Measurements from ENCODE around the gene EIPR1. TPM values are rescaled to one million over a fixed set of nuclear protein-coding genes. Genes with fewer than 3 reads are reported as not detected.

Gene EIPR1
- total RNA-seq, 1 experiment from 2014 or later: 27.8 TPM

- Histone ChIP-seq H2BK120ac (ENCODE audit: low read depth, low read length, poor library complexity, severe bottlenecking) (no peak overlapping the region), H3K4me1 (ENCODE audit: insufficient read depth, low read length) (peaks cover 2% of the 10 kb centered on the region; the same call in 1 of the 2 replicates), H2BK15ac (ENCODE audit: low read depth, low read length) (no peak overlapping the region), H4K5ac (ENCODE audit: insufficient read length, low read depth, low read length) (no peak overlapping the region), H3K4ac (ENCODE audit: low read depth, low read length) (no peak overlapping the region), H2AK5ac (ENCODE audit: insufficient read length, low read length) (no peak overlapping the region), H3T11ph (ENCODE audit: low read length) (no peak overlapping the region), H3K27ac (ENCODE audit: insufficient read length, low read depth, low read length) (no peak overlapping the region), H3K56ac (ENCODE audit: insufficient read length, low read depth, low read length) (no peak overlapping the region), H2BK20ac (ENCODE audit: low read depth, low read length, poor library complexity, severe bottlenecking) (no peak overlapping the region), H2BK5ac (ENCODE audit: insufficient read length, low read length) (no peak overlapping the region), H4K91ac (ENCODE audit: insufficient read length, low read depth, low read length) (no peak overlapping the region), H4K8ac (replicated peaks; ENCODE audit: insufficient read length, low read depth, low read length) (no peak overlapping the region), H3K79me2 (ENCODE audit: insufficient read depth, low read length) (peaks cover 6% of the 10 kb centered on the region; the same call in 1 of the 2 replicates), H3K9me3 (ENCODE audit: control insufficient read depth, low read depth, low read length) (no peaks in the 10 kb centered on the region), H3K4me2 (ENCODE audit: insufficient read depth, insufficient read length, low read length) (no peak overlapping the region), H3K18ac (ENCODE audit: insufficient read length, low read depth, low read length) (no peak overlapping the region), H3K14ac (ENCODE audit: insufficient read depth, low read length) (no peak overlapping the region; the same call in 1 of the 2 replicates), H3K27me3 (ENCODE audit: insufficient read depth, low read length) (no peaks in the 10 kb centered on the region), H2BK12ac (ENCODE audit: insufficient read length, low read depth, low read length) (no peak overlapping the region), H4K20me1 (ENCODE audit: control insufficient read depth, insufficient read depth, insufficient read length) (no peaks in the 10 kb centered on the region), H3K23me2 (ENCODE audit: insufficient read length, low read depth, low read length, poor library complexity, severe bottlenecking) (no peaks in the 10 kb centered on the region), H3K23ac (ENCODE audit: insufficient read length, low read depth, low read length) (no peak overlapping the region), H3K79me1 (ENCODE audit: insufficient read depth, low read depth, low read length, poor library complexity, severe bottlenecking) (peaks cover 4% of the 10 kb centered on the region), H3K9ac (ENCODE audit: extremely low read depth, insufficient read length, low read length) (no peak overlapping the region), H2AFZ (ENCODE audit: low read length) (no peak overlapping the region)
- H3K36me3 Mint-ChIP-seq (ENCODE audit: insufficient read depth in 1 of 3, low read depth in 3 of 3): peaks cover 2 to 7% (median 4%) of the 10 kb centered on the region in 3 experiments
- H3K4me1 Mint-ChIP-seq: peaks cover 15 to 16% of the 10 kb centered on the region in 2 experiments
- no peaks in the 10 kb centered on the region; a peak in 2 of 5 replicates for H3K9me3 Mint-ChIP-seq
- peak overlapping the region in 2 of 3 experiments; percentile 45 to 80; a peak in 2 of 7 replicates for H3K27ac Mint-ChIP-seq
- TF ChIP-seq CTCF (conservative IDR thresholded peaks at IDR 0.05): no peak
- no peak overlapping the region; a peak in 1 of 5 replicates for H3K4me3 Mint-ChIP-seq
- no peak for DNase-seq
- no CpG with 5 or more reads among the region's 12 CpGs for WGBS (ENCODE audit: extremely low coverage, insufficient read length, low lambda C conversion rate)
- H3K27me3 Mint-ChIP-seq (ENCODE audit: low read depth): no peaks in the 10 kb centered on the region
These were observed 64.9 kb downstream of the EIPR1 start for GRCh38 chr2:3312576-3313345.
